HG02973 (cell line): ENCODE data around the gene BDKRB1.

ENCODE experiments used
- ATAC-seq: cut with Tn5 transposase; IDR thresholded peaks from one replicate; pipeline ENCODE4 v1.9.1; 2021; ENCODE audit warnings: moderate library complexity; ENCODE audit not compliant: unreplicated experiment

The BDKRB1 gene

GRCh38 chr14:96260341-96260821, 4.4 kb downstream of the BDKRB1 start:
- no peak for ATAC-seq

GRCh38 chr14:96261053-96261452, 5.0 kb downstream of the BDKRB1 start:
- ATAC-seq: no peak

GRCh38 chr14:96261772-96262655, 6.0 kb downstream of the BDKRB1 start:
- no peak for ATAC-seq

- ATAC-seq: no peak
Observed at GRCh38 chr14:96263347-96264199, 7.6 kb downstream of the BDKRB1 start.

- no peak for ATAC-seq
Observed at GRCh38 chr14:96264200-96264553, 8.2 kb downstream of the BDKRB1 start.

- ATAC-seq: no peak
Observed at GRCh38 chr14:96264853-96265252, 8.8 kb downstream of the BDKRB1 start.

GRCh38 chr14:96265383-96266095, 9.5 kb downstream of the BDKRB1 start:
- ATAC-seq: no peak

- no peak for ATAC-seq
Observed at GRCh38 chr14:96267336-96267735, 11.3 kb downstream of the BDKRB1 start.

- ATAC-seq: no peak
Observed at GRCh38 chr14:96267916-96268315, 11.9 kb downstream of the BDKRB1 start.

GRCh38 chr14:96268431-96269358, 12.7 kb downstream of the BDKRB1 start:
- no peak for ATAC-seq

GRCh38 chr14:96269359-96269710, 13.3 kb downstream of the BDKRB1 start:
- no peak for ATAC-seq

- ATAC-seq: no peak
Observed at GRCh38 chr14:96270565-96271420, 14.8 kb downstream of the BDKRB1 start.

GRCh38 chr14:96271421-96271762, 15.4 kb downstream of the BDKRB1 start:
- no peak for ATAC-seq

- no peak for ATAC-seq
Observed at GRCh38 chr14:96272777-96273473, 16.9 kb downstream of the BDKRB1 start.

- no peak for ATAC-seq
Observed at GRCh38 chr14:96273629-96274028, 17.6 kb downstream of the BDKRB1 start.

GRCh38 chr14:96274122-96274521, 18.1 kb downstream of the BDKRB1 start:
- no peak for ATAC-seq

GRCh38 chr14:96274543-96274942, 18.5 kb downstream of the BDKRB1 start:
- no peak for ATAC-seq

GRCh38 chr14:96275177-96276112, 19.4 kb downstream of the BDKRB1 start:
- ATAC-seq: no peak
